H1 (cell line): ENCODE results near the gene NXN. TPM values are rescaled to one million over a fixed set of nuclear protein-coding genes. Genes with fewer than 3 reads are reported as not detected.

Source experiments
- CTCF ChIA-PET: fragments of 300-600 bp; sonication (Branson Sonifier 250); formaldehyde crosslinking; loops from one replicate; lab custom pipeline; 2021; ENCODE audit not compliant: partially characterized antibody; lab: Charles Lee
- POLR2A ChIA-PET: fragments of 300-600 bp; sonication (Branson Sonifier 250); formaldehyde crosslinking; loops from one replicate; lab custom pipeline; 2021; ENCODE audit warnings: inconsistent platforms; ENCODE audit not compliant: partially characterized antibody; lab: Charles Lee
- DNase-seq, 2 experiments: peaks; one replicate each; pipeline versions ENCODE4 v3.0.0 to v3.0.0-alpha.2; 2010 to 2022; ENCODE audit warnings: low spot score in 2 of 2, low read depth in 1 of 2, mixed read lengths in 1 of 2
- FAIRE-seq: peaks from 2 replicates; lab custom pipeline; 2011; peaks lifted over from hg19 to GRCh38; lab: Jason Lieb, UNC
- H2AFZ ChIP-seq: 2 replicates; pipeline ENCODE4 v1.8.1; 2012; ENCODE audit warnings: low read length, inconsistent platforms
- H2AK5ac ChIP-seq: 2 replicates; pipeline ENCODE4 v1.6.1; 2013; ENCODE audit warnings: low read depth, low read length
- H2BK120ac ChIP-seq: replicated peaks from 2 replicates; pipeline ENCODE3; 2013; ENCODE audit warnings: low read depth, low read length, inconsistent platforms
- H2BK12ac ChIP-seq: 2 replicates; pipeline ENCODE4 v1.6.1; 2013; ENCODE audit warnings: low read depth, low read length
- H2BK15ac ChIP-seq: 2 replicates; pipeline ENCODE4 v1.6.1; 2013; ENCODE audit warnings: low read length
- H2BK20ac ChIP-seq: 2 replicates; pipeline ENCODE4 v1.6.1; 2013; ENCODE audit warnings: low read length
- H2BK5ac ChIP-seq: 2 replicates; pipeline ENCODE4 v1.6.1; 2013; ENCODE audit warnings: low read depth, low read length
- H3K14ac ChIP-seq: 2 replicates; pipeline ENCODE4 v1.6.1; 2013; ENCODE audit warnings: inconsistent platforms; ENCODE audit not compliant: insufficient read length
- H3K18ac ChIP-seq: 2 replicates; pipeline ENCODE4 v1.6.1; 2013; ENCODE audit warnings: low read length; ENCODE audit errors: extremely low read depth
- H3K23ac ChIP-seq: 2 replicates; pipeline ENCODE4 v1.6.1; 2013; ENCODE audit warnings: inconsistent platforms; ENCODE audit not compliant: insufficient read length
- H3K23me2 ChIP-seq: 2 replicates; pipeline ENCODE4 v1.6.1; 2013; ENCODE audit warnings: low read depth, low read length
- H3K27ac ChIP-seq: 2 replicates; pipeline ENCODE4 v1.6.1; 2011; ENCODE audit warnings: low read depth, low read length, inconsistent platforms
- H3K27me3 ChIP-seq, 4 experiments: replicated peaks in 1 of 4; 1 replicate in 1 of 4; 2 replicates in 3 of 4; pipeline versions ENCODE4 v1.6.1 to v1.8.1; 2011 to 2013; ENCODE audit warnings: low read length in 3 of 4, mild to moderate bottlenecking in 3 of 4, inconsistent platforms in 2 of 4, mixed read lengths in 2 of 4, moderate library complexity in 1 of 4; ENCODE audit not compliant: control insufficient read depth in 3 of 4, insufficient read depth in 3 of 4; ENCODE audit errors: extremely low read depth in 1 of 4
- H3K36me3 ChIP-seq, 4 experiments: 2 replicates each; pipeline versions ENCODE4 v1.6.1 to v1.8.1; 2011 to 2013; ENCODE audit warnings: mild to moderate bottlenecking in 4 of 4, low read length in 3 of 4, moderate library complexity in 2 of 4, control low read depth in 1 of 4, inconsistent platforms in 1 of 4; ENCODE audit not compliant: insufficient read depth in 4 of 4, control insufficient read depth in 2 of 4
- H3K4ac ChIP-seq: replicated peaks from 2 replicates; pipeline ENCODE3; 2013; ENCODE audit warnings: low read length, low read depth, mixed read lengths, inconsistent platforms; ENCODE audit not compliant: insufficient read length
- H3K4me1 ChIP-seq, 4 experiments: replicated peaks in 1 of 4; 1 replicate in 1 of 4; 2 replicates in 3 of 4; pipeline versions ENCODE4 v1.6.1 to v1.8.1; 2011 to 2013; ENCODE audit warnings: low read length in 3 of 4, inconsistent platforms in 2 of 4, mixed read lengths in 1 of 4; ENCODE audit not compliant: insufficient read depth in 4 of 4, control insufficient read depth in 3 of 4
- H3K4me2 ChIP-seq, 2 experiments: 2 replicates each; pipeline versions ENCODE4 v1.6.1 to v1.8.1; 2011 to 2013; ENCODE audit warnings: low read depth in 2 of 2, low read length in 2 of 2, control low read depth in 1 of 2, inconsistent platforms in 1 of 2, mild to moderate bottlenecking in 1 of 2; ENCODE audit not compliant: insufficient read depth in 1 of 2
- H3K4me3 ChIP-seq, 4 experiments: fragments of 200-600, 300-600 bp in 1 of 4; sonication (generic), shearing (Covaris generic), sonication (Bioruptor Twin) in 1 of 4; 2 replicates each; pipeline versions ENCODE4 v1.5.1 to v1.8.1; 2011 to 2016; ENCODE audit warnings: low read length in 4 of 4, low read depth in 3 of 4, control low read depth in 2 of 4, inconsistent platforms in 2 of 4, mild to moderate bottlenecking in 2 of 4, mixed read lengths in 1 of 4, moderate library complexity in 1 of 4; ENCODE audit not compliant: insufficient read depth in 2 of 4; ENCODE audit errors: extremely low read depth in 1 of 4
- H3K56ac ChIP-seq: replicated peaks from 2 replicates; pipeline ENCODE3; 2013; ENCODE audit warnings: low read depth, mild to moderate bottlenecking, mixed read lengths, low read length, inconsistent platforms; ENCODE audit not compliant: insufficient read length
- H3K79me1 ChIP-seq: 2 replicates; pipeline ENCODE4 v1.6.1; 2013; ENCODE audit warnings: low read depth, low read length, control low read depth
- H3K79me2 ChIP-seq, 2 experiments: 2 replicates each; pipeline versions ENCODE4 v1.6.1 to v1.8.1; 2012 to 2013; ENCODE audit warnings: low read length in 2 of 2, mild to moderate bottlenecking in 2 of 2, inconsistent platforms in 1 of 2; ENCODE audit not compliant: insufficient read depth in 2 of 2, control insufficient read depth in 1 of 2
- H3K9ac ChIP-seq, 4 experiments: replicated peaks in 1 of 4; 1 replicate in 1 of 4; 2 replicates in 3 of 4; pipeline versions ENCODE4 v1.6.1 to v1.8.1; 2011 to 2013; ENCODE audit warnings: low read depth in 3 of 4, low read length in 3 of 4, control low read depth in 2 of 4, mild to moderate bottlenecking in 2 of 4, moderate library complexity in 2 of 4, inconsistent platforms in 1 of 4; ENCODE audit errors: extremely low read depth in 1 of 4
- H3K9me3 ChIP-seq, 2 experiments: 2 replicates each; pipeline versions ENCODE4 v1.6.1 to v1.8.1; 2012 to 2013; ENCODE audit warnings: mild to moderate bottlenecking in 2 of 2, moderate library complexity in 2 of 2, control low read depth in 1 of 2, inconsistent platforms in 1 of 2, low read depth in 1 of 2, low read length in 1 of 2, mixed read lengths in 1 of 2; ENCODE audit not compliant: insufficient read depth in 2 of 2
- H4K20me1 ChIP-seq, 2 experiments: replicated peaks in 1 of 2; 2 replicates each; pipeline versions ENCODE3 to v1.8.1; 2011 to 2013; ENCODE audit warnings: inconsistent platforms in 2 of 2, low read length in 2 of 2, mild to moderate bottlenecking in 1 of 2; ENCODE audit not compliant: insufficient read depth in 2 of 2, control insufficient read depth in 1 of 2
- H4K5ac ChIP-seq: 2 replicates; pipeline ENCODE4 v1.6.1; 2013; ENCODE audit warnings: low read length, low read depth, mixed read lengths, inconsistent platforms; ENCODE audit not compliant: insufficient read length
- H4K8ac ChIP-seq: 2 replicates; pipeline ENCODE4 v1.8.0; 2013; ENCODE audit warnings: mild to moderate bottlenecking, moderate library complexity, low read length, inconsistent platforms; ENCODE audit not compliant: insufficient read depth; ENCODE audit errors: extremely low read depth
- H4K91ac ChIP-seq: replicated peaks from 2 replicates; pipeline ENCODE3; 2013; ENCODE audit warnings: low read length, mixed read lengths, inconsistent platforms; ENCODE audit not compliant: insufficient read length
- BRCA1 ChIP-seq: IDR thresholded peaks from 2 replicates; pipeline ENCODE4 v1.6.1; 2012; ENCODE audit warnings: low read depth, low read length, improper control_type of control experiment
- CREB1 ChIP-seq: IDR thresholded peaks from 2 replicates; pipeline ENCODE4 v1.6.1; 2012; ENCODE audit warnings: inconsistent platforms
- FOSL1 ChIP-seq: IDR thresholded peaks from 2 replicates; pipeline ENCODE4 v1.6.1; 2011; ENCODE audit warnings: mild to moderate bottlenecking, low read depth, low read length, moderate library complexity; ENCODE audit not compliant: insufficient read depth
- KDM5A ChIP-seq: fragments of 200-600 bp; IDR thresholded peaks from 2 replicates; pipeline ENCODE4 v1.7.1; 2012; ENCODE audit warnings: mild to moderate bottlenecking, low read length, inconsistent platforms, mixed read lengths
- POLR2AphosphoS5 ChIP-seq: IDR thresholded peaks from 2 replicates; pipeline ENCODE4 v1.6.1; 2011; ENCODE audit warnings: low read depth, low read length
- SAP30 ChIP-seq: fragments of 300-600 bp; sonication (generic); IDR thresholded peaks from 2 replicates; pipeline ENCODE4 v1.7.1; 2012; ENCODE audit warnings: low read length, moderate library complexity, mild to moderate bottlenecking, inconsistent platforms; ENCODE audit not compliant: insufficient read depth, insufficient replicate concordance
- SIN3A ChIP-seq, 2 experiments: IDR thresholded peaks in 1 of 2; conservative IDR thresholded peaks in 1 of 2; 2 replicates each; pipeline ENCODE4 v1.6.1; 2011 to 2012; ENCODE audit warnings: low read length in 2 of 2, improper control_type of control experiment in 1 of 2, low read depth in 1 of 2, mild to moderate bottlenecking in 1 of 2
- SIRT6 ChIP-seq: IDR thresholded peaks from one replicate; pipeline ENCODE4 v1.7.1; 2012; ENCODE audit warnings: low read length, inconsistent platforms
- SP1 ChIP-seq: IDR thresholded peaks from 2 replicates; pipeline ENCODE4 v1.6.1; 2011; ENCODE audit warnings: low read depth, low read length
- SRF ChIP-seq: IDR thresholded peaks from 2 replicates; pipeline ENCODE4 v1.6.1; 2011; ENCODE audit warnings: mild to moderate bottlenecking, low read depth, low read length, moderate library complexity
- TCF12 ChIP-seq: IDR thresholded peaks from 2 replicates; pipeline ENCODE4 v1.6.1; 2011; ENCODE audit warnings: low read depth, mild to moderate bottlenecking, low read length
- WGBS, 2 experiments: shearing (Covaris generic) in 1 of 2; methylation state at CpG; one replicate each; pipeline versions ENCODE4 v1.1.6 to v1.1.7; 2013 to 2015; ENCODE audit warnings: low lambda C conversion rate in 2 of 2, mixed read lengths in 2 of 2, inconsistent platforms in 1 of 2, low coverage in 1 of 2, missing lambda C conversion rate in 1 of 2; ENCODE audit not compliant: insufficient replicate concordance in 2 of 2, insufficient coverage in 1 of 2, insufficient read length in 1 of 2; ENCODE audit errors: extremely low coverage in 1 of 2, missing lambda C conversion rate in 1 of 2; 5-methylcytosine and 5-hydroxymethylcytosine counted together
- polyA plus RNA-seq, 7 experiments: library from polyadenylated mRNA; depleted of rRNA in 3 of 7; stranded (reverse) in 5 of 7; unstranded in 2 of 7; fragments of >200 nt in 5 of 7; fragments of 200-250 nt in 2 of 7; gene quantifications; 1 replicate in 5 of 7; 2 replicates in 1 of 7; 4 replicates in 1 of 7; pipeline versions ENCODE4 v1.2.1 to v1.2.3, GENCODE V29; 2011 to 2013; ENCODE audit warnings: missing spikeins in 2 of 7, mixed read lengths in 2 of 7
- total RNA-seq: library from RNA; stranded (reverse); fragmentation: NEBNext Ultra II Directional; extraction: Animal tissue kit (Norgen Biotek cat#: 25700); gene quantifications from 2 replicates; pipeline ENCODE4 v1.2.1, GENCODE V29; 2021

Gene NXN
- total and polyA plus RNA-seq, 2 of the 8 experiments (the other 6 are each of a cell fraction or from before 2014, with no cell fraction given) = 94.1 to 107 TPM

- Histone ChIP-seq H4K20me1 (peaks cover 1 to 5% of the 10 kb centered on the region in 2 experiments), H3K79me1 (peaks cover 2% of the 10 kb centered on the region), H3K4ac (no peak overlapping the region), H3K4me1 (0 out of 7 replicates have a peak, but pooled peaks cover 0 to 1% (median 0%) of the 10 kb centered on the region in 4 experiments), H2BK120ac (no peak overlapping the region), H2BK5ac (no peak overlapping the region), H3K27ac (no peak overlapping the region), H4K8ac (no peak overlapping the region), H3K23ac (no peak overlapping the region), H2AFZ (no peak overlapping the region)
- 84% methylated on average over 3 of the region's 3 CpGs; no CpG with 5 or more reads in 1 of the 2 experiments for WGBS, 2 experiments
- TF ChIP-seq SIRT6 (no peak), FOSL1 (no peak), SAP30 (no peak), BRCA1 (no peak), KDM5A (no peak), POLR2AphosphoS5 (no peak), SRF (no peak), CREB1 (no peak), SIN3A (conservative IDR thresholded peaks at IDR 0.05 in 1 of 2, IDR thresholded peaks at IDR 0.05 in 1 of 2; ENCODE audit: low read depth in 1 of 2, low read length in 2 of 2) (no peak), TCF12 (no peak), SP1 (no peak)
- TF ChIP-seq, all 59 proteins: peak for 0
- 0 out of 2 replicates have a peak, but pooled peaks cover 2% of the 10 kb centered on the region for H3K23me2 ChIP-seq
- no peak for DNase-seq
- no peak overlapping the region for H4K5ac ChIP-seq
- H3K18ac ChIP-seq = no peak overlapping the region
- ChIA-PET POLR2A (interaction anchor here (0.7 kb wide), 2 partner anchors 18 to 441 kb away, joined by 3 to 4 read pairs; no protein-coding TSS in a partner anchor), CTCF (interaction anchor here (0.9 kb wide), 1 partner anchor 175 kb away, joined by 3 read pairs; no protein-coding TSS in a partner anchor)
- H2BK20ac ChIP-seq = no peak overlapping the region
- no peaks in the 10 kb centered on the region for H3K9me3 ChIP-seq
- no peak overlapping the region for H3K4me3 ChIP-seq
- no peaks in the 10 kb centered on the region for H3K27me3 ChIP-seq
- H3K79me2 ChIP-seq = peaks cover 7 to 53% of the 10 kb centered on the region in 2 experiments
- H2AK5ac ChIP-seq = no peak overlapping the region
- no peak for FAIRE-seq
- no peak overlapping the region for H2BK12ac ChIP-seq
- no peak overlapping the region for H3K9ac ChIP-seq
- H4K91ac ChIP-seq = no peak overlapping the region
- H3K36me3 ChIP-seq = peaks cover 4 to 22% (median 13%) of the 10 kb centered on the region in 4 experiments; a peak in 6 of 8 replicates
- H3K56ac ChIP-seq = no peak overlapping the region
- H3K4me2 ChIP-seq = no peak overlapping the region; a peak in 2 of 4 replicates
- H3K14ac ChIP-seq = no peak overlapping the region
- H2BK15ac ChIP-seq = no peak overlapping the region
Observed at GRCh38 chr17:784143-784542, 195.4 kb downstream of the NXN start.
